HG03025 (cell line): Measurements from ENCODE around the gene RNASEH2B.

Source experiments
- ATAC-seq: cut with Tn5 transposase; IDR thresholded peaks from one replicate; pipeline ENCODE4 v1.9.1; 2021; ENCODE audit warnings: mild to moderate bottlenecking, moderate library complexity; ENCODE audit not compliant: unreplicated experiment, low FRiP score

RNASEH2B gene, protein sequence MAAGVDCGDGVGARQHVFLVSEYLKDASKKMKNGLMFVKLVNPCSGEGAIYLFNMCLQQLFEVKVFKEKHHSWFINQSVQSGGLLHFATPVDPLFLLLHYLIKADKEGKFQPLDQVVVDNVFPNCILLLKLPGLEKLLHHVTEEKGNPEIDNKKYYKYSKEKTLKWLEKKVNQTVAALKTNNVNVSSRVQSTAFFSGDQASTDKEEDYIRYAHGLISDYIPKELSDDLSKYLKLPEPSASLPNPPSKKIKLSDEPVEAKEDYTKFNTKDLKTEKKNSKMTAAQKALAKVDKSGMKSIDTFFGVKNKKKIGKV

DNA sequence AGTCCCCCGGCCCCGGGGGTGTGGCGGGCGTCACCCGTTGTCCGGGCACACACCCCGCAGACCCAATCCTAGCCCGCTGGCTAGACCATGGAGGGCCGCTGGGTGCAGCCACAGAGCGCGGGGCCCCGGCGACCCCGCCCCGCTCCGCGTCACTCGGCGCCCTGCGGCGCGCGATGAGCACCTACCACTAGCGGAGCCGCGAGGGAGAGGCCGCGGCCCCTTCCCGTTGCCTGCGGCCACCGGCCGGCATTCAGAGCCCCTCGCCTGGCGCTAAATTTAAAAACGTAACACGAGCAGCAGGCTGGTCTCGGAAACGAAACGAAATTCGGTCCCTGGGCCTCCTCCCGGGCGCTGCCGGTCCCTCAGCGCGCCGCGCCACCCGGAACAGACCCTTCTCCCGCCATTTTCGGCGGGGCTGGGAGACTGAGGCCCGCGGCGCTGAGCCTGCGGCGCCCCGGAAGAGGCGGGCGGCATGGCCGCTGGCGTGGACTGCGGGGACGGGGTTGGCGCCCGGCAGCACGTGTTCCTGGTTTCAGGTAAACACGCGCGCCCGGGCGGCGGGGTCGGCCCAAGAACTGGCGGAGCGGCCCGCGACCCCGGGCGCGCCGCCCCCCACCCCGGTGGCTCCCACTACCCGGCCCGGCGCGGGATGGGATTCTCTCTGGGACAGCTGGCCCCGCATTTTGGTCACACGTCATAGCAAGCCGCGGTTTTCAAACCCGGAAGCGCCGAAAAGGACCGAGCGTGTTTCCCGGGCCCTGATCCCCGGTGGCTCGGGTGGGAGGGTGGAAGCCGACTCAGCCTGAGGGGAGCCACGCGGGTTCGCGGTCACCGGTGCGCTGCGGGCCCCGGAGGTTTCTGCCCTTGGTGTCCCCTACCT is at the start of gene RNASEH2B:
RNASEH2B (plus strand) TSS at position 187 of the 880 bp plus-strand sequence; CDS start at position 473, 286 bp downstream.
- peak; percentile 62 for ATAC-seq

DNA sequence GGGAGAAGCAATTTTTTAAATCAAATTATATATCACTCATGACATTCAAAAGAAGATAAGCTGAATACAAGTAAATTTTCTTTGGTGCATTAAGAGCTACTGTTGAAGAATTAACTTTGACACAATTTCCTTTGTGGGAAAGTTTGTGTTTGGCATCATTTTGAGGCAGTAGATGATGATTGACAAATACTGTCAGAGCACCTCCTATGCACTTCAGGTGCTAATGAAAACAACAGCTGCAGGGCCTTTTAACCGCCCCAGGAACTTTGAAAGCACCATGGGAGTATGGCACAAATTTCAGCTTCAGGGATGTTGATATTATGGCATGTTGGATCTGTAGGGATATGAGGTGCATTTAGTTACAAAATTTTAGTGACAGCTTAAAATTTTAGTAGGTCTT is 45.1 kb upstream of the RNASEH2B start:
- ATAC-seq = no peak

DNA sequence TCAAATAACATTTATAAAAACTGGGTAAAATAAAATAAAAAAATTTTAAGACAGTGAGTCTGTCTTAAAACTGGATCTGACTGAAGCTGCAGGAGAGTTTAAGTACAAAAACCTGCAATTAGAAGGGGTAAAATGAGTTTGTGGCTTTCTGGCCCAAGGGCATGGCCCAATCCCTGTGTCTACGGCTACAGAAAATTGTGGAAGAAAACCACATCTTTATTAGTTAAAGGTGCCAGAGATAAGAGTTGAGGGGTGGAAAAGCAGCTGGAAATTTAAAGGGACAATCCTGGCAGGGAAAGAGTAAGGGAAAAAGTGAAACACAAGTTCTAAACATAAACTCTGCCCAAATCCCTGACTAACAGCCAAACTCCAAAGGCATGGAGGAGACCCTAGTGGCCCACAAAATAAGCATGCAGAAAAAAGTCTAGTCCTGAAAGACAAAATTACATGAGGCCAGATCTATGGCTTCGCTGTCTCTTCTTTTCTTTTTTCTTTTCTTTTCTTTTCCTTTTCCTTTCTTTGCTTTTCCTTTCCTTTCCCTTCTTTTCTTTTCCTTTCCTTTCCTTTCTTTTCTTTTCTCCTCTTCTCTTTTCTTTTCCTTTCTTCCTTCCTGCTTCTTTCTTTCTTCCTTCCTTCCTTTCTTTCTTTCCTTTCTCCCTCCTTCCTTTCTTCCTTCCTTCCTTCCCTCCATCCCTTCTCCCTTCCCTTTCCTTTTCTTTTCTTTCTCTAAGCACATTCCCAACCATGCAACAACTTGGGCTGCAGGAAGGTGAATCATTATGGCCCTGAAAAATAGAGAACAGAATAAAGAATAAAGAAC is 42.6 kb upstream of the RNASEH2B start:
- no peak for ATAC-seq

DNA sequence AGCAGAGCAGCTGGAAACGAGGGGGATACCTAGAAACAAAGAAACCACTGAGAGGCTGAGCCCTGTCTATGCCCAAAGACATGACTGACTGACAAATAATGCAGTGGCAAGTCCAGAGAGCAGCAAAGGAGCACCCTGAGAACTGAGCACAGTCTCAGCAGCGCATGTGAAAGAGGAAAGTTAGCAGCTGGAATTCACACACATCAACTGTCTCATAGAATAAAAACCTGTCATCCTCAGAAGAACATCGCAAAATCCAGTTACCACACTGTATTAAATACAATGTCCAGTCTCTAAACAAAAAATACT is 42.0 kb upstream of the RNASEH2B start:
- no peak for ATAC-seq

DNA sequence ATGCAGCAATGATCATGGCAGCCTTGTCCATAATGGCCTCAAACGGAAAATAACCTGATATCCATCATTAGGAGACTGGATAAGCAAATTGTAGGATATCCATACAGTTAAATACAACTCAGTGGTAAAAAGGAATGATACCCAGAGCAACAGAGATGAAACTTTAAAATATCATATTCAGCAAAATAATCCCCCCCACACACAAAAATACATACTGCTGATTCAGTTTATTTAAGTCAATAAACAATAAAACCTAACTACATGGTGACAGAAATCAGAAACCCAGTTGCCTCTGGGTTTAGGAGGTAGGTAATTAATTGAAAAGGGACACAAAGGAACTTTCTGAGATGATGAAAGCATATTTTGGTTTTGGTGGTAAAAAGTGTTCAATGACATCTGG is 38.2 kb upstream of the RNASEH2B start:
- no peak for ATAC-seq

DNA sequence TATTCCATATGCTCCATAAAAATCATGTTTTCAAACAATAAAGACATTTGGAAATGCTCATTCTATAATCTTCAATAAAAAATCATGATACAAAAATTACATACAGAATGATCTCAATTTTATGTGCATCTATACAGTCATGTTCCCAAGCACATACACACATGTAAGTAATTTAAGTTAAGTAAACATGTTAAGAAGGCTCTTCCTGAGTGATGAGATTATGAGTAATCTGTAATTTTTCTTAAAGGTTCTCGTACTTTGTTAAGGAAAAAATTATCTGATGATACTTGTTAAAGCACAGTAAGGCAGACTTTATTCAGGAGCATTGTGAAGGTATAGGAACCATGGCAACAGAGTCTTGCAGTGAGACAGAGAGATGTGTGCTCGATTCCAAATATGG is 36.1 kb upstream of the RNASEH2B start:
- ATAC-seq = no peak

DNA sequence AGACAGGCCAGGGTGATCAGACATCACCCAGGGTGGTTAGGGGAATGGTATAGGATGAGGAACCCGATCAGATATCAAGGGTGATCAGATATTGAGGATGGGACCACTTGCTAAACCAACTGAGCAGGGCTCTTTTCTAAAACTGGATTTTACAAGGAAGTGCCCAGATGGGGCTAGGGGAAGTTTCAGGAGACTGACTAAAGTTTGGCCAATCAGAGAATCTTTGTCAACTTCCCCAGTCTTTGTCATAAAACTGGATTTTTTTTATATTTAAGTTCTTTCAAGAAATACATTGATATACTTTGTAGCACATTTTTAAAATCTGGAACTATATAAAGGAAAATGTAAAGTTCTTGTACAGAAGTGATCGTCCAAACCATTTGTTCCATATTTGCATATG is 35.6 kb upstream of the RNASEH2B start:
- no peak for ATAC-seq

DNA sequence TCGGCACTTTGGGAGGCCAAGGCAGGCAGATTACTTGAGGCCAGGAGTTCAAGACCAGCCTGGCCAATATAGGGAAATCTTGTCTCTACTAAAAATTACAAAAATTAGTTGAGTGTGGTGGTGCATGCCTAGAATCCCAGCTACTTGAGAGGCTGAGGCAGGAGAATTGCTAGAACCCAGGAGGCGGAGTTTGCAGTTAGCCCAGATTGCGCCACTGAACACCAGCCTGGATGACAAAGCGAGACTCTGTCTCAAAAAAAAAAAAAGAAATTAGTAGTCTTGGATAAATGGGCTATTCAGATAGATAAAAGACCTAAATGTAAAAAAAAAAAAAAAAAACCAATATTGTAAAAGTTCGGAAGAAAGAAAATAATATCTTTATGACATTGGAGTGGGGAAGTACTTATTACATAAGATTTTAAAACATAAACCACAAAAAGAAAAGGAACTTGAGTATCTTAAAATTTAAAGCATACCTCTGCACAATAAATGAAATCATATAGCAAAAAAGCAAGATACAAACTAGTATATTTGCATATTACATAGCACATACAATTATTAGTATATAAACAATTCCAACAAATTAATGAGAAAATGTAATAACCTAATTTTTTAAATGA is 26.7 kb upstream of the RNASEH2B start:
- no peak for ATAC-seq

DNA sequence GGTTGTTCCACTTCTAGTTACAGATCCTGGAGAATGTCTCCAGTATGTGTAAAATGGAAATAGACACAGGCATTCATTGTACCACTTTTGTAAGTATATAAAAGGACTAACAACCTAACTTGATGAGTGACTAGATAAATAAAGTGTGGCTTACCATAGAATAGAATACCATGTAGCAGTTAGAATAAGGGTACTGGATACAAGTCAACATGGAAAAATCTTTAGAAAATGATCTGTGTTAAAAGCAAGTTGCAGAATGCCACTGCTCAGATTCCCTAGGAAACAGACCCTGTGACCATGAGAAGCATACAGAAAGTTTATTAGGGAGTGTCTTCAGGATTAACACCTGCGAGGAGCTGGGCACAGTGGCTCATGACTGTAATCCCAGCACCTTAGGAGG is 25.9 kb upstream of the RNASEH2B start:
- no peak for ATAC-seq

DNA sequence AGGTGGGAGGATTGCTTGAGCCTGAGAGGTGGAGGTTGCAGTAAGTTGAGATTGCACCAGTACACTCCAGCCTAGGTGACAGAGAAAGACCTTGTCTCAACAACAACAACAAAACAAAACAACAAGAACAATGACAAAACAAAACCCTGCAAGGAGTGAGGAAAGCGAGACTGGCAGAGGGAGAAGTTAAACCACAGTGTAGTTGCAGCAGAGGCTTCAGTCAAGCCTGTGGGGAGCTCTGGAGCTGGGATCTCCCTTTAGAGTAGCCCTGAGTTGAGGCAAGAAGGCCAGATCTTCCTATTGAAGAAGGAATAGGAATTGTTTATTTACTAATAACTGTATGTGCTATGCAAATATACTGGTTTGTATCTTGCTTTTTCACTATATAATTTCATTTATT is 25.3 kb upstream of the RNASEH2B start:
- ATAC-seq = no peak

DNA sequence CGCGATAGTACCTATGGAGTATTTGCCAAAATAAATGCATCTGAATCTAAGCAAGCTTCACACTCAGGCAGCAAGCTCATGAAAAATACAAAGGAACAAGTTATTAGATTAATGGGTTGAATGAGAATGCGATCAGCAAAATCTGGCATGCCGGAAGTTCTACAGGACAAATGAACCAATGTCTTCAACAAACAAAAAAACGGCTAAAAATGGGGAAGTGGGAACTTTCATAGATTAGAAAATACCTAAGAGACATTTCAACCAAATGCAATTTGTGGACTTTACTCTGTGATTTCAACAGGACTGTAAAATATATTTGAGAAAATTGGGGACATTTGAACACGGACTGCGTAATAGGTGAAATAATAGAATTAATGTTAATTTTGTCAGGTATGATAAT is 22.4 kb upstream of the RNASEH2B start:
- ATAC-seq = no peak

DNA sequence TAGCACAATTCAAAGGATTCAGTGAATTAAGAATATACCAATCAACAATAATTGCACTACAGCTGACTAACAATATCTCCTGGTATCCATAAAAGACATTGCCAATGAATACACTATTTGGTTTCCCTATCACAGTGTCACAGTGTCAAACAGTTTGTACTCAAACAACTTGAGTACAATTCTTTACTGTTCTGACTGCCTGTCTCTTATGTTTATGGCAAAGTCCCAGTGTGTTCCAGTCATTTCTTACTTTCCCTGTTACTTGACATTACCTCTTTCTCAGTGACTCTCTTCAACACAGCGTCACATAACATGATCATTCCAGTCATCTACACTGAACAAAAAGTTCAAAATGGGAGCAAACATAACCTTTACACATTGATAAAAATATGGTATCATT is 21.2 kb upstream of the RNASEH2B start:
- no peak for ATAC-seq

DNA sequence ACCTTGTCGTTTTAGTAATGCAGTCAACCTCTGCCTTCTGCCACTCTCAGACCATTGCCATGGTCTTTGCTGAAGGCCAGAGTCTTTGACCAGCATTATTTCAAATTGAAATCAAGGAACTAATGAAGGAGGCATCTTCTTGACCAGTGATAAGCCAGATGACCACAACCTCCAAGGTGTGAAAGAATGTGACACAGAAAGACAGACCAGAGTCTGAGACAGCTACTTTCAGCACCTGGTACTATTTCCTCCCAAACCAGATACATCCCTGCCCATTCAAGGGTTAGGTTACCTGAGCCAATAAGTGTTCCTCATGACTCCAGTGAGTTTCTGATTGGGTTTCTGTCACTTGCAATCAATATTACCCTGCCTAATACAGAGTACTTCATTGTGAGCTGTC is 20.3 kb upstream of the RNASEH2B start:
- ATAC-seq = no peak

DNA sequence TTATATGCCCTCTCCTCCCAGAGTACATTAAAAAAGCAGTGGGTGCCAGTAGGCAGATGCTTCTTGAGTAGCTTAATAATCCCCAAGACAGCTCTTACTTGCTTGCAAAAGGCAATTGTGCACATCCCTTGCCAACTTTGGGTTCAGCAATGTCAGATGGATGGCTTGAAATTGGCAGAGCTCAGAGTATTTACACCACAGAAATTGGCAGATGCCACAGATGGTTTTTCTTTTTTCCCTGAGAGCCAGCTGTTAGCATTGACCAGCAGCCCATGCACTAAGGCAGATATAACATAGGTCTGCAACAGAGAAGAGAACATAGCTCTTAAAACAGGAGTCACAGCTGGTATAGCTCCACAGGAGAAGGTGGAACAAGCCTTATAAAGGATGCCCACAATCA is 18.4 kb upstream of the RNASEH2B start:
- no peak for ATAC-seq

DNA sequence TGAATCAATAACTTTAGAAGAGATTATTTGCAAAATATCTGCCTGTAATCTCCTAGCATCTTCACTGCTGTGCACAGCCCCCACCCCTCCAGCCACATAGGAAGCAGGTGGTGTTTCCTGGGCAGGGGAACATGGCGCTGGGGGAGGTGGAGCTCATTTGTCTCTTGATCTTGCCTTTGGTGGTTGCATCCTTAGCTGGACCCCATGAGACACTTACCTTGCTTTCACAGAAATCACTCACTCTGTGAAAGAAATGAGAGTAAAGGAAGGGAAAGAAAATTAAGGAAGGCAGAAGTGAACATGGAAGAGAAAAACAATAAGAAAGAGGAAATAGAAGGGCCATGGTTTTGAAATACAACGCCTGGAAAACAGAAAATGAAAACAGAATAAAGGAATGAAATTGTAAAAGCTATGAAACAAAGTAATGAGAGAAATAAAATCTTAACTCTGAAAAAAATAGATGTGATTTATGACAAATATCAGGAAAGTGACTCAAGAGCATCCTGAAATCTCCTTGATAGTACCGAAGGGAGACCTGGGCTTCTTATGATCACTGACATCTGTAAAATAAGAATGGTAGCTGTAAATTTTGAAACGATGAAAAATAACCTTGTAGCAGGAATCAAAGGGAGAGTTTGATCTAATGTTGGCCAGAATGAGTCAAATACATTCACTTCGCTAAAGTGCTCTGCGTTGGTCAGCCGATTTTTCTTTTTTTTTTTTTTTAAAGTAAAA is 17.2 kb upstream of the RNASEH2B start:
- ATAC-seq = no peak

DNA sequence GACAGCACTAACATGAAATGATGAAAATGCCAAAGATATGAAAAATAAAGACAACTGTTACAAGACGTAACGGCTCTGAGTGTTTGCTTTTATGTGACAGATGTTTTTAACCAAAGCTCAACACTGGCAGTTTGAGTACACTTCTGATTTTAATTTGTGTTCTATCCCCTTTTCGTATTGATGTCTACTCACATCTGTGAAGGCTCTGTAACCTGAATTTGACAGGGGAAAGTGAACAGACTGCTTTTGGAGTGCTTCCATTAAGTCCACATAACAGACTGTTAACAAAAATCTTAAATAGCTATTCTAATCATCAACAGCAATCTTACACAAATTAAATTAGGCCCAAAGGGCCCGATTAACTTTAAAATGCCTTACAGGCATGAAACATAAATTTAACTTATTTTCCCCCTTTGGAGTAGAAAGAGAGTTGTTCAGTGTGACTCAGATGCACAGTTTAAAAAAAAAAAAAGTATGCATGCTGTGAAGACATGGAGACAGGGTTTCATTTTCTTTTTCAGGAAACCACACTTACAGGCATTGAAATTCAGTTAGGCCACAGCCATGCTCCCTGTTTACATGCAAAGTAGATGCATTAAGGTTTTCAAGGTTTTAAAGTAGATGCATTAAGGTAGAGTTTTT is 16.3 kb upstream of the RNASEH2B start:
- ATAC-seq = no peak

DNA sequence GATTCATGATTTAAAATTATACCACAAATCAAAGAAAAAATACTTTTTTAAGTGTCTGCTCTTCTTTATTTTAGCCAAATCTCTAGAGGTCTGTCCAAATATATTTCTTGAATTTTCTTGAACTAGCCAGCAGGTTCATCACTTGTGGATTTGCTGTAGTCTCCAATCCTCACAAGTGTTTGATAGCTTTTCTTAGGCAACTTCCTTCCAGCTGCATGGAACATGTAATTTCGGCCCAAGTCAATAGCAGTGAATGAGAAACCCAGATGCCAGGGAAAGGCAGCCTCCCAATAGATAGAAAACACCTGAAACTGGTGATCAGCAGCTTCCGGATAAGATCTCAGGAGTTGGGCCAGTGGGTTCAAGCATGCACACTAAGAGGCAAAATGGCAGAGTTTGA is 15.6 kb upstream of the RNASEH2B start:
- no peak for ATAC-seq

DNA sequence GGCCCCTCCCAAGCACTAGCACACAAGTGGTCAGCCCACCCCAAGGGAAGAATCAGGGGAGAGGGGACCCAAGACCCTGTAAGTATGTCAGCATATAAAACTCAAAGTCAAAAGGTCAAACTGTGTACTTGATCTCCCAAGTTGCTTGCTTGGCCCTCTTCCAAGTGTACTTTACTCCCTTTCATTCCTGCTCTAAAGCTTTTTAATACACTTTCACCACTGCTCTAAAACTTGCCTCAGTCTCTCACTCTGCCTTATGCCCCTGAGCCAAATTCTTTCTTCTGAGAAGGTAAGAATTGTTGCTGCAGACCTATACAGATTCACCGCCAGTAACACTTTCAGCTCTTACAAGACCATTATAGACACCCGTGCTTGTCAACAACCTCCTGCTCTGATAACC is 15.1 kb upstream of the RNASEH2B start:
- no peak for ATAC-seq

DNA sequence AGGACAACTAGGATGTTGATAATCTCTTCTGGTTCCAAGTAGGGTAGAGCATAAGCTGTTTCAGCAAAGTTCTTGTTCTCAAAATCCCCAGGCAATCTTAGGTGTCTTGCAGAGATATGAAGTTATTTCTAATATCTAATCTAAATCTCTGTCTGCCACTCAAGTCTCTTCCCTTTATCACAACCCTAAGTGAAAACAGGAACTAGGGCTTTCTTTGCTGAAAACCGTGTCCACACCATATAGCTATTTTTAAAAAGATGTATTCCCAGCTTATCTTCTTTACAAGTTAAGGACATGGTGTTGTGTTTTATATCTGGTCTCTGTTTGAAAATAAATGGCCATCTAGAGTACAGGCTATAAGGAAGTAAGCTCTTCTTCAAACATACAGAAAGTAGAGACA is 11.3 kb upstream of the RNASEH2B start:
- ATAC-seq = no peak

DNA sequence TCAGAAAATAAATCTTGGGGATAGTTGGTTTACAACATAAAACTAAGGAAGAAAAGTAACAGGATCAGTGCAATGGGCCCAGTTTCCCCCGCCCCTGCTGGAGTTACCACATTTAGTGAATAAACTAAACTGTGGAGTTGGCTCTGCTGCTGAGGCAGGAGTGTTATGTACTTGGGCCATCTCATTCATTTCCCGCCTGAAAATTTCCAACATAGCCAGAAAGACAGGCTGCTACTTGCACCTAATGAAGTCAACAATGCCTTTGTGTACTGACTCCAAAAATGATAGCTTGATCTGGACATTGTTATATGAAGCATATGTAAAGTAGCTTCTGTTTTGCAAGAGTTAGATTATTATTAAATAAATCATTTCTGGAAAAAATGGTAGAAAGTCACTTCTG is 7.9 kb upstream of the RNASEH2B start:
- no peak for ATAC-seq
